K562 (cell line): ENCODE results near the gene GARNL3. TPM values are rescaled to one million over a fixed set of nuclear protein-coding genes. Genes with fewer than 3 reads are reported as not detected.

Source experiments
- ATAC-seq: fragments of 200-7000 bp; cut with Tn5 transposase; 3 replicates; pipeline ENCODE4 v1.9.1; 2020; ENCODE audit warnings: moderate library complexity
- BruUV-seq: library from RNA; stranded (reverse); fragments of 400-500 nt; replicated peaks from 2 replicates; lab custom pipeline; 2021; lab: Mats Ljungman, UMichigan
- CTCF ChIA-PET: fragments of 300-600 bp; formaldehyde crosslinking; extraction: SDS; loops from one replicate; lab custom pipeline; 2021; ENCODE audit warnings: low intra/inter-chr PET ratio; lab: Yijun Ruan, JAX
- POLR2A ChIA-PET: fragments of 300-600, 350-650 bp; sonication (Branson Sonifier 250); formaldehyde crosslinking; extraction: SDS; loops from one replicate; lab custom pipeline; 2021; ENCODE audit warnings: antibody characterized with exemption, inconsistent platforms; lab: Yijun Ruan, JAX
- DNase-seq, 4 experiments: peaks; one replicate each; pipeline versions ENCODE4 v3.0.0 to v3.0.0-alpha.2; 2011 to 2018; ENCODE audit warnings: low spot score in 3 of 4, mixed read lengths in 3 of 4; ENCODE audit errors: extremely low read depth in 1 of 4
- FAIRE-seq: peaks from 2 replicates; lab custom pipeline; 2011; peaks lifted over from hg19 to GRCh38; lab: Jason Lieb, UNC
- H2AFZ ChIP-seq: 2 replicates; pipeline ENCODE4 v1.6.0; 2011; ENCODE audit warnings: low read depth, low read length, control low read depth, inconsistent platforms
- H3K27ac ChIP-seq: fragments of 200-600 bp; 3 replicates; pipeline ENCODE4 v1.8.0; 2011; ENCODE audit warnings: low read depth, mild to moderate bottlenecking, control low read depth, inconsistent platforms, low read length, moderate library complexity, mixed read lengths; ENCODE audit errors: extremely low read depth
- H3K27me3 ChIP-seq, 2 experiments: fragments of 300-600 bp in 1 of 2; 2 replicates in 1 of 2; 3 replicates in 1 of 2; pipeline versions ENCODE4 v1.6.0 to v1.8.0; 2011; ENCODE audit warnings: inconsistent platforms in 2 of 2, low read length in 2 of 2, mild to moderate bottlenecking in 1 of 2, mixed read lengths in 1 of 2, moderate library complexity in 1 of 2; ENCODE audit not compliant: control insufficient read depth in 2 of 2, insufficient read depth in 2 of 2
- H3K36me3 ChIP-seq: fragments of 300-600 bp; 3 replicates; pipeline ENCODE4 v1.8.0; 2011; ENCODE audit warnings: mild to moderate bottlenecking, low read length, inconsistent platforms; ENCODE audit not compliant: control insufficient read depth, insufficient read depth
- H3K4me1 ChIP-seq, 2 experiments: fragments of 200-600 bp in 1 of 2; replicated peaks in 1 of 2; 2 replicates in 1 of 2; 3 replicates in 1 of 2; pipeline versions ENCODE4 v1.5.1 to v1.8.0; 2011; ENCODE audit warnings: inconsistent platforms in 2 of 2, low read length in 2 of 2, mild to moderate bottlenecking in 1 of 2, mixed read lengths in 1 of 2, moderate library complexity in 1 of 2; ENCODE audit not compliant: control insufficient read depth in 2 of 2, insufficient read depth in 2 of 2
- H3K4me2 ChIP-seq: 2 replicates; pipeline ENCODE4 v1.6.1; 2011; ENCODE audit warnings: low read length, control low read depth, inconsistent platforms, mixed read lengths; ENCODE audit not compliant: insufficient read depth
- H3K4me3 ChIP-seq: fragments of 200-600 bp; sonication (generic), shearing (Covaris generic); 2 replicates; pipeline ENCODE4 v1.5.1; 2016; ENCODE audit warnings: control low read depth, inconsistent platforms
- H3K79me2 ChIP-seq: fragments of 200-600 bp; 3 replicates; pipeline ENCODE4 v1.8.0; 2011; ENCODE audit warnings: low read length, inconsistent platforms; ENCODE audit not compliant: control insufficient read depth, insufficient read depth
- H3K9ac ChIP-seq, 2 experiments: 2 replicates each; pipeline versions ENCODE4 v1.6.0 to v1.6.1; 2011; ENCODE audit warnings: low read depth in 2 of 2, low read length in 2 of 2, control low read depth in 1 of 2, inconsistent platforms in 1 of 2, mild to moderate bottlenecking in 1 of 2, mixed read lengths in 1 of 2; ENCODE audit not compliant: insufficient read depth in 1 of 2
- H3K9me1 ChIP-seq: one replicate; pipeline ENCODE4 v1.6.0; 2011; ENCODE audit warnings: inconsistent platforms, mild to moderate bottlenecking, low read length, moderate library complexity; ENCODE audit not compliant: control insufficient read depth, insufficient read depth
- H3K9me3 ChIP-seq: replicated peaks from 2 replicates; pipeline ENCODE4 v1.5.1; 2011; ENCODE audit warnings: low read depth, low read length, inconsistent platforms; ENCODE audit not compliant: control insufficient read depth, insufficient read depth
- H4K20me1 ChIP-seq: replicated peaks from 2 replicates; pipeline ENCODE4 v1.6.1; 2011; ENCODE audit warnings: low read length, inconsistent platforms, mixed read lengths; ENCODE audit not compliant: control insufficient read depth, insufficient read depth
- C11orf30 ChIP-seq: fragments of 450-650 bp; IDR thresholded peaks from 2 replicates; pipeline ENCODE4 v1.6.1; 2016; ENCODE audit warnings: low read depth, mild to moderate bottlenecking
- HDAC6 ChIP-seq: IDR thresholded peaks from 2 replicates; pipeline ENCODE4 v1.6.1; 2012; ENCODE audit warnings: low read depth, mild to moderate bottlenecking, control low read depth, inconsistent platforms, low read length, moderate library complexity
- MAFG ChIP-seq: fragments of 450-650 bp; conservative IDR thresholded peaks from 2 replicates; pipeline ENCODE4 v1.6.1; 2016; ENCODE audit warnings: missing genetic modification characterization, missing compliant biosample characterization
- MAFK ChIP-seq: IDR thresholded peaks from 2 replicates; pipeline ENCODE4 v1.6.1; 2011; ENCODE audit warnings: low read length, improper control_type of control experiment
- RAD51 ChIP-seq: fragments of 450-650 bp; IDR thresholded peaks from 2 replicates; pipeline ENCODE4 v1.7.1; 2016; ENCODE audit warnings: low read depth, mild to moderate bottlenecking, borderline replicate concordance
- ZFPM2 ChIP-seq: fragments of 250-450 bp; sonication (Bioruptor Pico); IDR thresholded peaks from 2 replicates; pipeline ENCODE4 v1.5.1; 2022; ENCODE audit warnings: mild to moderate bottlenecking
- ZNF316 ChIP-seq: fragments of 450-650 bp; IDR thresholded peaks from 2 replicates; pipeline ENCODE4 v1.6.1; 2016
- ZNF77 ChIP-seq: fragments of 250-450 bp; sonication (Bioruptor Pico); IDR thresholded peaks from 2 replicates; pipeline ENCODE4 v1.5.0; 2020
- WGBS: fragments of 100-300 bp; shearing (Covaris generic); methylation state at CpG from one replicate; pipeline ENCODE4 v1.1.6; 2016; ENCODE audit warnings: low coverage, mixed read lengths; ENCODE audit not compliant: insufficient coverage; ENCODE audit errors: missing lambda C conversion rate; 5-methylcytosine and 5-hydroxymethylcytosine counted together
- in situ Hi-C: fragments of 300-500 bp; cut with MboI; formaldehyde crosslinking; loops from 4 replicates; pipeline ENCODE4 v1.15.0; 2018; ENCODE audit warnings: inconsistent platforms, mixed read lengths
- intact Hi-C: fragments of 100-400 bp; cut with micrococcal nuclease; formaldehyde crosslinking; loops from 2 replicates; pipeline ENCODE4 v1.14.2; 2022
- polyA plus RNA-seq, 8 experiments: library from polyadenylated mRNA; depleted of rRNA in 4 of 8; stranded (reverse) in 5 of 8; unstranded in 3 of 8; fragments of >200 nt; fragmentation: Nextera tagmentation in 2 of 8; fragmentation: Illumina TruSeq in 1 of 8; extraction: Ambion mirVana in 2 of 8; extraction: Trizol in 1 of 8; gene quantifications; 2 replicates each; pipeline versions ENCODE4 v1.2.1 to v1.2.3, GENCODE V29; 2011 to 2014; ENCODE audit warnings: inconsistent platforms in 1 of 8, missing spikeins in 1 of 8
- total RNA-seq, 7 experiments: library from RNA; depleted of rRNA in 6 of 7; stranded (reverse); fragments of >200 nt in 6 of 7; fragmentation: Illumina TruSeq in 2 of 7; extraction: Trizol in 2 of 7; gene quantifications; 2 replicates each; pipeline versions ENCODE4 v1.2.1 to v1.2.3, GENCODE V29; 2011 to 2021; ENCODE audit warnings: low replicate concordance in 1 of 7
- TF ChIP-seq, protein P1 (sequence below), 2 experiments: fragments of 450-650 bp in 1 of 2; sonication (generic) in 1 of 2; formaldehyde crosslinking in 1 of 2; IDR thresholded peaks; 2 replicates each; pipeline versions ENCODE4 v1.7.1 to v1.9.0; 2016 to 2022; ENCODE audit warnings: inconsistent platforms in 1 of 2, mild to moderate bottlenecking in 1 of 2, missing genetic modification reagents in 1 of 2

The GARNL3 gene
- total and polyA plus RNA-seq, 9 of the 15 experiments (the other 6 are each of a cell fraction or from before 2014, with no cell fraction given): 0.35 to 2.7 (median 1.6) TPM

DNA sequence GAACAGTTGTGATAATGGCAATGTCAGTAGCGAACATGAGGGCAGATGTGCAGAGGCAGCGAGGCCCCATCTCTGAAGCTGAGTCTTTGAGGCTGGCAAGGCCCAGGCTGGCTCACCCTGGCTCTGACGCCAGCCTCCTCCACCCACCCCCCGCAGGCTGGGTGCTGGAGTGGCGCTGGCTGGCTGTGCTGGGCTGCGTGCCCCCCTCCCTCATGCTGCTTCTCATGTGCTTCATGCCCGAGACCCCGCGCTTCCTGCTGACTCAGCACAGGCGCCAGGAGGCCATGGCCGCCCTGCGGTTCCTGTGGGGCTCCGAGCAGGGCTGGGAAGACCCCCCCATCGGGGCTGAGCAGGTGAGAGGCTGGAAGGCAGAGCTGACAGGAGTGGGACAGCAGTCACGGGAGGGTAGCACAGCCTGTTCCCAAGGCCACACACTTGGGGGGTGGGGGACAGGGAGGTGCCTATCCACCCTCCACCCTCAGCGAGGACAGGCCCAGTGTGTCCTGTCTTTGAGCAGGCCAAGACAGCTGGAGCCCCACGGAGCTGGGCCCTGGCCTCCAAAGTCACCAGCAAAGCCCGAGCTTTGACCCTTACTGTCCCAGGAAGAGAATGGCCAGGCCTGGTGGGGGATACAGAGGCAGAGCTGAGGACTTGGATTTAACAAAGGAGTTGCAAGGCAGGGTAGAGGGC is 138.0 kb downstream of the GARNL3 start:
- H3K9ac ChIP-seq: peak overlapping the region in 1 of 2 experiments; percentile 26; a peak in 1 of 4 replicates
- peaks cover 4% of the 10 kb centered on the region for H4K20me1 ChIP-seq
- TF ChIP-seq, protein P1, sequence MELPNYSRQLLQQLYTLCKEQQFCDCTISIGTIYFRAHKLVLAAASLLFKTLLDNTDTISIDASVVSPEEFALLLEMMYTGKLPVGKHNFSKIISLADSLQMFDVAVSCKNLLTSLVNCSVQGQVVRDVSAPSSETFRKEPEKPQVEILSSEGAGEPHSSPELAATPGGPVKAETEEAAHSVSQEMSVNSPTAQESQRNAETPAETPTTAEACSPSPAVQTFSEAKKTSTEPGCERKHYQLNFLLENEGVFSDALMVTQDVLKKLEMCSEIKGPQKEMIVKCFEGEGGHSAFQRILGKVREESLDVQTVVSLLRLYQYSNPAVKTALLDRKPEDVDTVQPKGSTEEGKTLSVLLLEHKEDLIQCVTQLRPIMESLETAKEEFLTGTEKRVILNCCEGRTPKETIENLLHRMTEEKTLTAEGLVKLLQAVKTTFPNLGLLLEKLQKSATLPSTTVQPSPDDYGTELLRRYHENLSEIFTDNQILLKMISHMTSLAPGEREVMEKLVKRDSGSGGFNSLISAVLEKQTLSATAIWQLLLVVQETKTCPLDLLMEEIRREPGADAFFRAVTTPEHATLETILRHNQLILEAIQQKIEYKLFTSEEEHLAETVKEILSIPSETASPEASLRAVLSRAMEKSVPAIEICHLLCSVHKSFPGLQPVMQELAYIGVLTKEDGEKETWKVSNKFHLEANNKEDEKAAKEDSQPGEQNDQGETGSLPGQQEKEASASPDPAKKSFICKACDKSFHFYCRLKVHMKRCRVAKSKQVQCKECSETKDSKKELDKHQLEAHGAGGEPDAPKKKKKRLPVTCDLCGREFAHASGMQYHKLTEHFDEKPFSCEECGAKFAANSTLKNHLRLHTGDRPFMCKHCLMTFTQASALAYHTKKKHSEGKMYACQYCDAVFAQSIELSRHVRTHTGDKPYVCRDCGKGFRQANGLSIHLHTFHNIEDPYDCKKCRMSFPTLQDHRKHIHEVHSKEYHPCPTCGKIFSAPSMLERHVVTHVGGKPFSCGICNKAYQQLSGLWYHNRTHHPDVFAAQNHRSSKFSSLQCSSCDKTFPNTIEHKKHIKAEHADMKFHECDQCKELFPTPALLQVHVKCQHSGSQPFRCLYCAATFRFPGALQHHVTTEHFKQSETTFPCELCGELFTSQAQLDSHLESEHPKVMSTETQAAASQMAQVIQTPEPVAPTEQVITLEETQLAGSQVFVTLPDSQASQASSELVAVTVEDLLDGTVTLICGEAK (IDR thresholded peaks at IDR 0.05): no peak
- TF ChIP-seq, protein P1 (CRISPR knock-in tag; IDR thresholded peaks at IDR 0.05): no peak
- peak; percentile 68 for TF ChIP-seq C11orf30
- TF ChIP-seq RAD51: no peak
- TF ChIP-seq HDAC6: no peak
- TF ChIP-seq ZNF316: peak; percentile 70
- TF ChIP-seq ZFPM2: no peak
- TF ChIP-seq ZNF77 (CRISPR knock-in tag): no peak
- TF ChIP-seq MAFG (tag): peak; percentile 46
- peak; percentile 31; the same call in 1 of the 2 replicates for TF ChIP-seq MAFK
- no peak for ATAC-seq
- 71% methylated on average over 11 of the region's 18 CpGs for WGBS
- H3K9me3 ChIP-seq: no peaks in the 10 kb centered on the region
- in situ Hi-C loops (no loop called here), intact Hi-C loops (no loop called here)
- CTCF ChIA-PET: no interaction called here
- DNase-seq: no peak
- BruUV-seq: no TSS peak
- H3K27me3 ChIP-seq: no peaks in the 10 kb centered on the region
- H2AFZ ChIP-seq: no peak overlapping the region
- FAIRE-seq: no peak
- no peak overlapping the region for H3K27ac ChIP-seq
- peaks cover 6% of the 10 kb centered on the region for H3K9me1 ChIP-seq
- H3K79me2 ChIP-seq: no peaks in the 10 kb centered on the region
- no peak overlapping the region for H3K4me3 ChIP-seq
- peaks cover 9 to 50% of the 10 kb centered on the region in 2 experiments; a peak in 4 of 5 replicates for H3K4me1 ChIP-seq
- H3K36me3 ChIP-seq: no peaks in the 10 kb centered on the region
- POLR2A ChIA-PET: interaction anchor here (0.5 to 1.9 kb wide), 4 partner anchors 12 to 25 kb away, joined by 3 to 5 read pairs (median 4); partner anchors contain the start of gene ZNF79
- no peak overlapping the region for H3K4me2 ChIP-seq
